Umbilical cord (tissue), 2 donors: ENCODE data around the gene GRK2. TPM values are rescaled to one million over a fixed set of nuclear protein-coding genes. Genes with fewer than 3 reads are reported as not detected.

Experiments used
- DNase-seq: peaks from one replicate; pipeline ENCODE4 v3.0.0-alpha.2; 2015; ENCODE audit warnings: low spot score
- total RNA-seq: library from RNA; depleted of rRNA; stranded (reverse); fragments of >200 nt; gene quantifications from one replicate; pipeline ENCODE4 v1.2.3, GENCODE V29; 2014; ENCODE audit warnings: low replicate concordance; ENCODE audit not compliant: insufficient read depth

The GRK2 gene
- total RNA-seq, 1 donor from 2014 or later = 46.2 TPM

GRCh38 chr11:67270256-67271204, 4.3 kb downstream of the GRK2 start:
- DNase-seq = peak; percentile 74

- no peak for DNase-seq
Measured at GRCh38 chr11:67271205-67271540, 4.9 kb downstream of the GRK2 start.

GRCh38 chr11:67271541-67272284, 5.4 kb downstream of the GRK2 start:
- DNase-seq = no peak

GRCh38 chr11:67272327-67273259, 6.3 kb downstream of the GRK2 start:
- no peak for DNase-seq

DNA sequence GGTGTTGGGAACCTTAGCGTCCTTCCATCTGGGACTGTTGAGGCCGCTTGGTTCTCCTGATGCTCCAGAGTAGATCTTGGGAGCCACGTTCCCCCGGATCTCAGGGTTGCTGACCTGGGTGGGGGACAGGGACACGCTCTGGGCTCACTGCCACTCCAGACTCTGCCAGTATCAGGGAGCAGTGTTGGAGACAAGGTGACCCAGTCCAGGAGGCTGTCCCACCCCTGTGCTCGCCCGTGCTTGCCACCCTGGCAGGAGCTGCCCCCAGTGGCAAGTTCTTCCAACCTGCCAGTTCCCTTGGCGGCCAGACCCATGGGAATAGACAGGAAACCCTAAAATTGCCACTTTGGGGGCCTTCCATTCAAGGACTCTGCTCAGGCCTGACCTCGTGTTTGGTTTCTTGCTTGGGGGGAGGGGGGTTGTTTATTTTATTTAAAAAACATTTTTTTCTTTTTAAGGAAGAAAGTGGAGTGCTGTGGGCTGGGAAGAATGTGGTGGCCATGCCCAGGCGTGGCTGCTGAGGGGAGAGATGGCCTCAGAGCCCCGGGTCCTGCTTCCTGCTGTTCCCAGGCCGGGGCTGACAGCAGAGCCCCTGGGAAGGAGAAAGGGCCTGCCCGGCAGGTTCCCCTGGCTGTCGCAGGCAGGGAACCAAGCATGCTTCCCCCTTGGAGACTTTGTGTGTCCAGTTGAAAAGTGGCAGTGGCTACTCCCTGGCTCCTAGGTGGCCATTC, 7.2 kb downstream of the GRK2 start:
- no peak for DNase-seq

- no peak for DNase-seq
Measured at GRCh38 chr11:67274768-67275605, 8.7 kb downstream of the GRK2 start.

GRCh38 chr11:67275606-67276409, 9.5 kb downstream of the GRK2 start:
- no peak for DNase-seq

- DNase-seq = no peak
Measured at GRCh38 chr11:67276781-67277230, 10.5 kb downstream of the GRK2 start.

DNA sequence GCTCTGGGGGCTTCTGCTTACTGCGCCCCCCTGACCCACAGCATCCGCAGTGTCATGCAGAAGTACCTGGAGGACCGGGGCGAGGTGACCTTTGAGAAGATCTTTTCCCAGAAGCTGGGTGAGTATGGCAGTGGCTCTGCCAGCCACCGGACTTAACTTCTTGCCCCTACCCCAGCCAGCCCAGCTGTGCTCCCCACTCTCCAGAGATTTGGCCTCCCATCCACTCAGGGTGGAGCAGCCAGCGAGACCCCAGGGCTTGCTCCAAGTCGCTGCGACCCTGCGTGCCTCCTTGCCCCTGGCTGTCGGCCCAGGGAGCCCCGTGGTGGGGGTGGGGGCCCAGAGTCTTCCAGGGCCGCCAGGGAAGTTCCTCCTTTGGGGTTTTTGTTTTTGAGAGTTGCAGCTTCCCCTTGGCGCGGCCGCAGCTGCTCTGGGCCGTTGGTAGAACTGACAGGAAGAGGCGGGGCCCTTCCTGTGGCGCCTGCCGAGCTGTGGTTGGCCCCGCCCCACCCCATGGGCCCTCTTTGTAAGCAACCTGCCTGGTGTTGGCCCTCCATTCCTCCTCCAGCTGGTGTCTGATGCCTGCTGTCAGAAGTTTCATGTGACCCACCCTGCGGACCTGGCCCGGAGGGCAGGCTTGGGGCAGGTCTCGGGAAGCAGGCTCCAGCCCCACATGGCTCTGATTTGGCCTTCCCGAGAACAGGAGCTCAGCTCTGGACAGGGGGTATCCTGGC, 11.1 kb downstream of the GRK2 start:
- DNase-seq = peak; percentile 79

DNA sequence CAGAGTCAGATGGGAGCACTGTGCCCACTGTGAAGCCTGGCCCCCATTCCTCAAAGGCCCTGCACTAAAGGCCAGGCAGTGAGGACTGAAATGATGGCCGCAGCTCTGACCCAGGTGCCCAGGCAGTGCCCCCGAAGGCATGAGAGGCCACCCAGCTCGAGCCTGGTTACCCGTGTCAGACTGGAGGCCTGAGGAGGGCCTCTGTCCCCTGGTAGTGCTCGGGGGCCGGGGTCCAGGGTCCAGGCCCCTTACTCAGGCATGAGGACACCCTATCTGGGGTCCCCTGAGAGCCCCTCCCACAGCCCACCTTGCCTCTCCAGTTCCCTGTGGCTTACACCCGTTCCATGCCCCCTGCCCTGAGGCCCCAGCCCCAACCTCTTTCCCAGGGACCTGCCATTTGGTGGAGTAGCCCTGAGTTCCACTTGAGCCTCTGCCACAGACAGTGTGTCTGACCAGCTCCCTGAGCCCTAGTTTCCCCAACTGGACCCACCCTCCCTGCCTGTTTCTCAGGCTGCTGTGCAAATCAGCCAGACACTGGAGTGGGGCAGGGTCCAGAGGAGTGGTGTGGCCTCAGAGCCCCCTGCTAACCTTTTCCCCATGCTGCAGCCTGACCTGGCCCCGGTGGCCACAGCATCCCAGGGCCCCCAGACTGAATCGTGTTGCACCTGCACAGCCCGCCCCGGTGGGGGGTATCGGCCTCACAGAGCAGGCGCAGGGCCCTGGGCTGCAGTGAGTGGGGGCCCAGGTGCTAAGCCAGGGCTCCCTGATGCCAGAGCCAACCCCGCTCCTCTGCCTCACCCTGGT, 12.1 kb downstream of the GRK2 start:
- DNase-seq = no peak

DNA sequence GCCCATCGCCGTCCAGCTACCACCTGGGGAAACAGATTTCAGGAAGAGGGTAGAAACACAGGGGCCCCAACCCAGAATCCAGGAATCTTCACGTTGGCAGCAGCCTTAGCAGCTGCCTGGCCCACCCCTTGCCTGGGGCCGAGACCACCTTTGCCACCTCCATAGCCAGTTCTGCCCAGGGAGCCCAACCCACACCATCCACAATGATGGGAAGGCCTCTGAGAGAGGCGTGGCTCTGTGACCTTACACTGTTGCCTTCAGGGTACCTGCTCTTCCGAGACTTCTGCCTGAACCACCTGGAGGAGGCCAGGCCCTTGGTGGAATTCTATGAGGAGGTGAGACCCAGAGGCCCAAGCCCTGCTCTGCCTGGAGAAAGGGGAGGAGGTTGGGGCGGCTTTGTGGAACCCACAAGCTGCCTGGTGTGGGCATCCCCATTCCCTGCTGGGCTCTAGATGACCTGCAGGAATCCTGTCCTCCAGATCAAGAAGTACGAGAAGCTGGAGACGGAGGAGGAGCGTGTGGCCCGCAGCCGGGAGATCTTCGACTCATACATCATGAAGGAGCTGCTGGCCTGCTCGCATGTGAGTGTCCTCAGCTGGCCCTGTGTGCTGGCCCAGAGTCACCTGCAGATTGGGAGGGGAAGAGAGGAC, 12.8 kb downstream of the GRK2 start:
- DNase-seq = no peak

GRCh38 chr11:67279589-67280340, 13.5 kb downstream of the GRK2 start:
- DNase-seq = no peak

DNA sequence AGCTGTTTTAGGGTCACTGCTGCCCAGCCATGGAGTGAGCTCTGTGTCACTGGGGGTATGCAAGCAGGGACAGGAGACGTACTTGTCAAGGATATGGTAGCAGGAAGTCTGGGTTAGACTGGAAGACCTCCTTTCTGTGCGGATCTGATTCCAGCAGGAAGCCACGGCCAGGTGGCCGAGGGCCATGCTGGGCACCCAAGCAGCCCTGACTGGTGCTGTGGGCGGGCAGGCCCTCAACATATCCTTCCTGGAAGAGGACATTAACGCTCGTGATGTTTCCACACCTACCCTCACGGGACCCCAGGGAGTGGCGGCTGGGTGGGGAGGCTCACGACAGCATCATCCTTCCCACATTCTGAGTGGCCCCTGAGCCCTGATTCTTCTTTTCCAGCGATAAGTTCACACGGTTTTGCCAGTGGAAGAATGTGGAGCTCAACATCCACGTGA, 14.1 kb downstream of the GRK2 start:
- DNase-seq = no peak

GRCh38 chr11:67280788-67281551, 14.7 kb downstream of the GRK2 start:
- no peak for DNase-seq

GRCh38 chr11:67281552-67282150, 15.4 kb downstream of the GRK2 start:
- no peak for DNase-seq
